ENCODE results near the gene SLC26A1.

SLC26A1 gene

GRCh38 chr4:963276-964225, 29.7 kb downstream of the SLC26A1 start:
- DNase-seq: no peak

GRCh38 chr4:962231-963208, 30.7 kb downstream of the SLC26A1 start:
- no peak for DNase-seq

GRCh38 chr4:961351-962230, 31.6 kb downstream of the SLC26A1 start:
- DNase-seq: no peak

- DNase-seq: no peak
These were observed 32.4 kb downstream of the SLC26A1 start for GRCh38 chr4:960636-961350.

GRCh38 chr4:960140-960635, 33.0 kb downstream of the SLC26A1 start:
- DNase-seq: no peak

- DNase-seq: no peak
These were observed 33.7 kb downstream of the SLC26A1 start for GRCh38 chr4:959338-960139.

- DNase-seq: no peak
These were observed 34.4 kb downstream of the SLC26A1 start for GRCh38 chr4:958696-959337.

- no peak for DNase-seq
These were observed 34.9 kb downstream of the SLC26A1 start for GRCh38 chr4:958314-958665.

- no peak for DNase-seq
These were observed 35.5 kb downstream of the SLC26A1 start for GRCh38 chr4:957581-958313.

GRCh38 chr4:957231-957580, 36.0 kb downstream of the SLC26A1 start:
- no peak for DNase-seq

- DNase-seq: no peak
These were observed 36.5 kb downstream of the SLC26A1 start for GRCh38 chr4:956531-957230.

- no peak for DNase-seq
These were observed 37.2 kb downstream of the SLC26A1 start for GRCh38 chr4:955931-956381.

- DNase-seq: no peak
These were observed 37.9 kb downstream of the SLC26A1 start for GRCh38 chr4:955161-955921.

GRCh38 chr4:954211-955020, 38.8 kb downstream of the SLC26A1 start:
- no peak for DNase-seq

GRCh38 chr4:953574-953915, 39.7 kb downstream of the SLC26A1 start:
- DNase-seq: no peak

GRCh38 chr4:952881-953573, 40.2 kb downstream of the SLC26A1 start:
- no peak for DNase-seq
